Erythroblast (primary cell): ENCODE measurements around the gene SESN1.

Experiments used
- GATA1 ChIP-seq: IDR thresholded peaks from 2 replicates; pipeline ENCODE4 v1.6.1; 2011; ENCODE audit warnings: low read depth, mild to moderate bottlenecking, control low read depth, low read length, moderate library complexity
- POLR2A ChIP-seq: IDR thresholded peaks from 2 replicates; pipeline ENCODE4 v1.6.1; 2011; ENCODE audit warnings: mild to moderate bottlenecking, low read length

GRCh38 chr6:109092074-109092473 is 2.6 kb downstream of the SESN1 start:
- TF ChIP-seq POLR2A (no peak), GATA1 (no peak)
